OCI-LY7 (cell line): ENCODE measurements around the gene CD93. TPM values are rescaled to one million over a fixed set of nuclear protein-coding genes. Genes with fewer than 3 reads are reported as not detected.

Source experiments
- BruUV-seq: library from RNA; stranded (reverse); fragments of 400-500 nt; replicated peaks from 2 replicates; lab custom pipeline; 2021; lab: Mats Ljungman, UMichigan
- CTCF ChIA-PET: fragments of 300-600 bp; sonication (Branson Sonifier 250); formaldehyde crosslinking; loops from one replicate; lab custom pipeline; 2022; ENCODE audit warnings: antibody characterized with exemption; ENCODE audit not compliant: unreplicated experiment; lab: Charles Lee
- POLR2A ChIA-PET: fragments of 300-600 bp; sonication (Branson Sonifier 250); formaldehyde crosslinking; loops from one replicate; lab custom pipeline; 2022; ENCODE audit warnings: antibody characterized with exemption; lab: Charles Lee
- DNase-seq: peaks from one replicate; pipeline ENCODE4 v3.0.0-alpha.2; 2015; ENCODE audit warnings: low spot score
- H2AFZ ChIP-seq: fragments of 200-600 bp; sonication (generic), shearing (Covaris generic); 2 replicates; pipeline ENCODE4 v1.6.1; 2014; ENCODE audit warnings: mild to moderate bottlenecking, antibody characterized with exemption, low read length, moderate library complexity
- H3K27ac ChIP-seq: fragments of 200-600 bp; sonication (generic); 2 replicates; pipeline ENCODE4 v1.5.1; 2014; ENCODE audit warnings: mixed run types, low read depth, mild to moderate bottlenecking, moderate library complexity, low read length, inconsistent platforms; ENCODE audit not compliant: poor library complexity, severe bottlenecking
- H3K36me3 ChIP-seq: fragments of 200-600 bp; sonication (generic); 2 replicates; pipeline ENCODE4 v1.6.1; 2014; ENCODE audit warnings: mild to moderate bottlenecking, antibody characterized with exemption, low read length, moderate library complexity, mixed read lengths; ENCODE audit not compliant: insufficient read depth
- H3K4me1 ChIP-seq: fragments of 200-600 bp; sonication (generic); 2 replicates; pipeline ENCODE4 v1.5.1; 2014; ENCODE audit warnings: mild to moderate bottlenecking, low read length; ENCODE audit not compliant: insufficient read depth, poor library complexity, severe bottlenecking
- H3K4me2 ChIP-seq: fragments of 200-600 bp; sonication (generic); 2 replicates; pipeline ENCODE4 v1.6.1; 2014; ENCODE audit warnings: mild to moderate bottlenecking, low read length
- H3K4me3 ChIP-seq: fragments of 200-600 bp; sonication (generic); 2 replicates; pipeline ENCODE4 v1.5.1; 2014; ENCODE audit warnings: mild to moderate bottlenecking, low read depth, low read length; ENCODE audit not compliant: poor library complexity, severe bottlenecking
- H3K79me2 ChIP-seq: fragments of 200-600 bp; sonication (generic); 2 replicates; pipeline ENCODE4 v1.6.1; 2016; ENCODE audit warnings: low read depth, mild to moderate bottlenecking, low read length, moderate library complexity, mixed read lengths; ENCODE audit not compliant: insufficient read depth
- H3K9me2 ChIP-seq: fragments of 200-600 bp; sonication (generic); 2 replicates; pipeline ENCODE4 v1.6.1; 2016; ENCODE audit warnings: mild to moderate bottlenecking, low read length, mixed read lengths; ENCODE audit not compliant: insufficient read depth
- H3K9me3 ChIP-seq: fragments of 200-600 bp; sonication (generic); 2 replicates; pipeline ENCODE4 v1.6.1; 2014; ENCODE audit warnings: mild to moderate bottlenecking, mixed run types, low read length, mixed read lengths
- H4K20me1 ChIP-seq: fragments of 200-600 bp; sonication (generic); 2 replicates; pipeline ENCODE4 v1.6.1; 2014; ENCODE audit warnings: mild to moderate bottlenecking, antibody characterized with exemption, low read length, moderate library complexity, mixed read lengths; ENCODE audit not compliant: insufficient read depth
- EZH2phosphoT487 ChIP-seq: fragments of 200-600 bp; sonication (generic); IDR thresholded peaks from 2 replicates; pipeline ENCODE4 v1.6.1; 2018; ENCODE audit warnings: low read depth, borderline replicate concordance, mild to moderate bottlenecking, mixed run types, antibody characterized with exemption, low read length, moderate library complexity, mixed read lengths
- intact Hi-C: fragments of 100-400 bp; cut with micrococcal nuclease; formaldehyde crosslinking; loops from one replicate; pipeline ENCODE4 v1.10.0; 2022; ENCODE audit not compliant: unreplicated experiment
- total RNA-seq, 2 experiments: library from RNA; depleted of rRNA in 1 of 2; stranded (reverse); fragments of >200 nt in 1 of 2; shearing (Covaris generic) in 1 of 2; gene quantifications; 2 replicates each; pipeline ENCODE4 v1.2.3, GENCODE V29; 2014 to 2022
- TF ChIP-seq, protein P1 (sequence below): fragments of 200-600 bp; sonication (generic); conservative IDR thresholded peaks from 2 replicates; pipeline ENCODE4 v1.5.1; 2014; ENCODE audit warnings: mild to moderate bottlenecking, antibody characterized with exemption, low read length, moderate library complexity, mixed read lengths

Gene CD93
- total RNA-seq, 2 experiments from 2014 or later: not detected

DNA sequence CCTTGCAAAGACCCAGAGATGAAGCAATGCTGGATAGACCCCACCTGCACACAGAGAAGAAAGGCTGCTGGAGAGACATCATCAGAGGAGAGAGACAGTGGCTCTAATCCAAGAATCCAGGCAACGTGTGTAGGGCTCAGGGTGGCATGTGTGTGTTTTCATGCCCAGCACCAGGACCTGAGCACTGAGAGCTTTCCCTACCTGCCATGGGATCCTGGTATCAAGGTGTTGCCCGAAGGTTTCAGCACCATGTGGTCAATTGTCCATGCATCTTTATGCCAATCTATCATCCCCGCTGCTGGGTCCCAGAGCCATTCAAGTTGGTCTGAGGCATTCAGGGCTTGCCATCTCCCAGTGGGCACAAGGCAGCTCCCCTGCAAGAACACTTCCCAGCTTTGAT, 7.5 kb upstream of the CD93 start:
- ChIA-PET CTCF (no interaction called here), POLR2A (no interaction called here)
- Histone ChIP-seq H3K36me3 (no peaks in the 10 kb centered on the region), H4K20me1 (no peaks in the 10 kb centered on the region), H3K4me1 (no peaks in the 10 kb centered on the region), H3K79me2 (no peaks in the 10 kb centered on the region), H3K9me2 (no peaks in the 10 kb centered on the region), H3K4me2 (no peak overlapping the region), H3K4me3 (no peak overlapping the region), H3K9me3 (no peaks in the 10 kb centered on the region), H3K27ac (no peak overlapping the region), H2AFZ (no peak overlapping the region)
- DNase-seq: no peak
- TF ChIP-seq EZH2phosphoT487: no peak
- TF ChIP-seq, protein P1, sequence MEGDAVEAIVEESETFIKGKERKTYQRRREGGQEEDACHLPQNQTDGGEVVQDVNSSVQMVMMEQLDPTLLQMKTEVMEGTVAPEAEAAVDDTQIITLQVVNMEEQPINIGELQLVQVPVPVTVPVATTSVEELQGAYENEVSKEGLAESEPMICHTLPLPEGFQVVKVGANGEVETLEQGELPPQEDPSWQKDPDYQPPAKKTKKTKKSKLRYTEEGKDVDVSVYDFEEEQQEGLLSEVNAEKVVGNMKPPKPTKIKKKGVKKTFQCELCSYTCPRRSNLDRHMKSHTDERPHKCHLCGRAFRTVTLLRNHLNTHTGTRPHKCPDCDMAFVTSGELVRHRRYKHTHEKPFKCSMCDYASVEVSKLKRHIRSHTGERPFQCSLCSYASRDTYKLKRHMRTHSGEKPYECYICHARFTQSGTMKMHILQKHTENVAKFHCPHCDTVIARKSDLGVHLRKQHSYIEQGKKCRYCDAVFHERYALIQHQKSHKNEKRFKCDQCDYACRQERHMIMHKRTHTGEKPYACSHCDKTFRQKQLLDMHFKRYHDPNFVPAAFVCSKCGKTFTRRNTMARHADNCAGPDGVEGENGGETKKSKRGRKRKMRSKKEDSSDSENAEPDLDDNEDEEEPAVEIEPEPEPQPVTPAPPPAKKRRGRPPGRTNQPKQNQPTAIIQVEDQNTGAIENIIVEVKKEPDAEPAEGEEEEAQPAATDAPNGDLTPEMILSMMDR: no peak
- intact Hi-C loops: no loop called here
- BruUV-seq: no TSS peak

DNA sequence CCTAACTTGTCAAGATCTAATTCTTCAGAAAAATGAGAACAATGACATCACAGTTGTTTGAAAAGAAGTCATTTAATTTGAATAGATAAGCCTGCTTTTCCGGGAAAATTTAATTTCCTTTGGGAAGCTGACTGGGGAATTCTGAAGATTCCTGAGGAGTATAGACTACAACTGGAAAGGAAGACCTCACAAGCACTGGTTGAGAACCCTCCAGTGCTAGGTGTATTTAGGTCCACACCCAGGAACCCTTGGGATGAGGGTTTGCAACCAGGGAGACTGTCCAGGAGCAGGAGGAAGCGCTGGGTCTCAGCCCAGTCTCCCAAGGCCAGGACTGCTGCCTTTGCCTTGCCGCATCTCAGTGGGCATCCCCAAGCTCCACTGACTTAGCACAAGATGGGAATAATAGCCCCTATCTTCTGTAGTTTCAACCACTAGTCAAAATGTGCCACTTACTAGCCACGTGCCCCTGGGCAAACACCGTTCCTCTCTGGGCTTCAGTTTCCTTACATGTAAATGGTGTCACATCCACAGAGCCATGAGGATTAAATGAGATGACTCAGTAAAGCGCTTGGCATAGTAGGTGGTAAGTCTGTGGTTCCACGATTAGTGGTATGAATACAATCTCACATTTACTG, 6.9 kb upstream of the CD93 start:
- Histone ChIP-seq H2AFZ (no peak overlapping the region), H3K9me3 (no peaks in the 10 kb centered on the region), H3K79me2 (no peaks in the 10 kb centered on the region), H3K4me1 (no peaks in the 10 kb centered on the region), H3K36me3 (no peaks in the 10 kb centered on the region), H3K9me2 (no peaks in the 10 kb centered on the region), H3K4me3 (no peak overlapping the region), H3K4me2 (no peak overlapping the region), H3K27ac (no peak overlapping the region), H4K20me1 (no peaks in the 10 kb centered on the region)
- ChIA-PET POLR2A (no interaction called here), CTCF (no interaction called here)
- no peak for DNase-seq
- TF ChIP-seq, protein P1: no peak
- TF ChIP-seq EZH2phosphoT487: no peak
- BruUV-seq: no TSS peak
- intact Hi-C loops: no loop called here

DNA sequence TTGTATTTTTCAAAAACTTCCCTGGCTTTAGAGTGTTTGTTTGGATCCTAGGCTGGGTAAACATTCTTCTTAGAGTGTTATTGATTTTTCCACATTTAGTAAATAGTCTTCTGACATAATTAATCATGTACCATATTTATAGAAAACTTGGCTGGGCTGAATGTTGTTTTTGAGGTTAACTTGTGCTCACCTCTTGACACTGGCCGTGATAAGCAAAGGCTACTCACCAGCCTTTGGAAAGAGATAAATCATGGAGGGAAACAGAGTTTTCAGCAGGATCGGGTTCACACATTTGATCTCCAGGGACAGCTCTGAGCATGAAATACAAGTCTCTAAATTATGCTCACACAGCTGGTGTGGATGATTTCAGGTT, 6.2 kb upstream of the CD93 start:
- POLR2A ChIA-PET: no interaction called here
- no peaks in the 10 kb centered on the region for H3K9me3 ChIP-seq
- TF ChIP-seq, protein P1: no peak
- no peak for TF ChIP-seq EZH2phosphoT487
- H3K4me3 ChIP-seq: no peak overlapping the region
- BruUV-seq: no TSS peak
- H3K9me2 ChIP-seq: no peaks in the 10 kb centered on the region
- H3K4me1 ChIP-seq: no peaks in the 10 kb centered on the region
- H3K27ac ChIP-seq: no peak overlapping the region
- DNase-seq: no peak
- no peak overlapping the region for H3K4me2 ChIP-seq
- no peaks in the 10 kb centered on the region for H3K36me3 ChIP-seq
- H3K79me2 ChIP-seq: no peaks in the 10 kb centered on the region
- intact Hi-C loops: no loop called here
- H4K20me1 ChIP-seq: no peaks in the 10 kb centered on the region
- H2AFZ ChIP-seq: no peak overlapping the region
- CTCF ChIA-PET: no interaction called here
